HCT116 (cell line): ENCODE data around the gene IFNL4.

ENCODE experiments used
- EZH2 ChIP-seq: fragments of 200-600 bp; sonication (generic); IDR thresholded peaks from 2 replicates; pipeline ENCODE4 v1.6.1; 2017; ENCODE audit warnings: antibody characterized with exemption, mixed run types
- TF ChIP-seq, protein P1 (sequence below), 3 experiments: fragments of 200-600 bp in 1 of 3; sonication (generic) in 1 of 3; IDR thresholded peaks in 2 of 3; conservative IDR thresholded peaks in 1 of 3; 2 replicates each; pipeline ENCODE4 v1.5.1; 2012 to 2017; ENCODE audit warnings: low read depth in 2 of 3, low read length in 2 of 3, antibody characterized with exemption in 1 of 3, borderline replicate concordance in 1 of 3, control low read depth in 1 of 3, mild to moderate bottlenecking in 1 of 3, mixed read lengths in 1 of 3, mixed run types in 1 of 3, moderate library complexity in 1 of 3; ENCODE audit not compliant: insufficient read depth in 1 of 3

DNA sequence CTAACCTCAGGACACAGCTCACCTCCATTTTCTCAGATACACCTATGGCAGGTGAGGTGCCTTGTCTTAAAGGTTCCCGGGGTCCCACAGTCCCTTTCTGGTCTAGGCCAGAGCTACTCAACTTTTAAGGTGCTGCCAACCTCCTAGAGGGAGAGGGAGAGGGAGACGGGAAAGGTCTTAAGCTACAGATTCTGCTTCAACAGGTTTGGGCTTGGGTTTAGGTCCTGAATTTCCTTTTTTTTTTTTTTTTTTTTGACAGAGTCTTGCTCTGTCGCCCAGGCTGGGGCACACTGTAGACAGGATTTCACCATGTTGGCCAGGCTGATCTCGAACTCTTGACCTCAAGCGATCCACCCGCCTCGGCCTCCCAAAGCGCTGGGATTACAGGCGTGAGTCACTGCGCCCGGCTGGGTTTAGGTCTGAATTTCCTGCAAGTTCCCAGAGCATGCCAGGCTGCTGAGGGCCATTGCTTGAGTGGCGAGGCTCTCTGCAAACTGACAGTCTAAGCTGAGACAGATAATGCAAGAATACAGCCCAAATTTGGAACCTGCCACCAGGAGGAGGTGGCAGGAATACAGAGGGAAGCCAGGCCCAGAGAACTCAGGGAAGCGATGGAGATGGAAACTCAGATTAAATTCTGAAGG, 36.8 kb downstream of the IFNL4 start:
- TF ChIP-seq, protein P1, sequence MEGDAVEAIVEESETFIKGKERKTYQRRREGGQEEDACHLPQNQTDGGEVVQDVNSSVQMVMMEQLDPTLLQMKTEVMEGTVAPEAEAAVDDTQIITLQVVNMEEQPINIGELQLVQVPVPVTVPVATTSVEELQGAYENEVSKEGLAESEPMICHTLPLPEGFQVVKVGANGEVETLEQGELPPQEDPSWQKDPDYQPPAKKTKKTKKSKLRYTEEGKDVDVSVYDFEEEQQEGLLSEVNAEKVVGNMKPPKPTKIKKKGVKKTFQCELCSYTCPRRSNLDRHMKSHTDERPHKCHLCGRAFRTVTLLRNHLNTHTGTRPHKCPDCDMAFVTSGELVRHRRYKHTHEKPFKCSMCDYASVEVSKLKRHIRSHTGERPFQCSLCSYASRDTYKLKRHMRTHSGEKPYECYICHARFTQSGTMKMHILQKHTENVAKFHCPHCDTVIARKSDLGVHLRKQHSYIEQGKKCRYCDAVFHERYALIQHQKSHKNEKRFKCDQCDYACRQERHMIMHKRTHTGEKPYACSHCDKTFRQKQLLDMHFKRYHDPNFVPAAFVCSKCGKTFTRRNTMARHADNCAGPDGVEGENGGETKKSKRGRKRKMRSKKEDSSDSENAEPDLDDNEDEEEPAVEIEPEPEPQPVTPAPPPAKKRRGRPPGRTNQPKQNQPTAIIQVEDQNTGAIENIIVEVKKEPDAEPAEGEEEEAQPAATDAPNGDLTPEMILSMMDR (IDR thresholded peaks at IDR 0.05 in 2 of 3, conservative IDR thresholded peaks at IDR 0.05 in 1 of 3; ENCODE audit: borderline replicate concordance in 1 of 3, insufficient read depth in 1 of 3, low read depth in 2 of 3, low read length in 2 of 3): no peak
- no peak for TF ChIP-seq EZH2
